HepG2 (cell line): Measurements from ENCODE around the gene CD9. TPM values are rescaled to one million over a fixed set of nuclear protein-coding genes. Genes with fewer than 3 reads are reported as not detected.

Experiments used
- ARID5B ChIP-seq: IDR thresholded peaks from 2 replicates; pipeline ENCODE4 v1.4.0; 2020; ENCODE audit warnings: mild to moderate bottlenecking, missing genetic modification reagents
- BCL6 ChIP-seq: IDR thresholded peaks from 2 replicates; pipeline ENCODE4 v1.6.1; 2016; ENCODE audit warnings: missing genetic modification reagents, missing compliant biosample characterization
- CEBPB ChIP-seq: IDR thresholded peaks from 2 replicates; pipeline ENCODE4 v1.6.1; 2011; ENCODE audit warnings: low read depth, low read length, improper control_type of control experiment, borderline replicate concordance
- CEBPG ChIP-seq: IDR thresholded peaks from 2 replicates; pipeline ENCODE4 v1.6.1; 2016
- CENPBD1 ChIP-seq: sonication (generic); formaldehyde crosslinking; IDR thresholded peaks from 2 replicates; pipeline ENCODE4 v1.8.0; 2022; ENCODE audit warnings: missing genetic modification reagents, low read depth, mild to moderate bottlenecking, borderline replicate concordance
- GATAD2A ChIP-seq: IDR thresholded peaks from 2 replicates; pipeline ENCODE4 v1.6.1; 2016
- HDAC1 ChIP-seq: sonication (generic); formaldehyde crosslinking; IDR thresholded peaks from 2 replicates; pipeline ENCODE4 v1.5.1; 2020; ENCODE audit warnings: mild to moderate bottlenecking, missing genetic modification reagents
- HNF4A ChIP-seq: sonication (generic); formaldehyde crosslinking; IDR thresholded peaks from 2 replicates; pipeline ENCODE4 v1.4.0; 2020; ENCODE audit warnings: missing genetic modification reagents
- HNF4G ChIP-seq, 2 experiments: sonication (generic) in 1 of 2; formaldehyde crosslinking in 1 of 2; IDR thresholded peaks; 2 replicates each; pipeline versions ENCODE4 v1.4.0 to v1.6.1; 2011 to 2020; ENCODE audit warnings: borderline replicate concordance in 2 of 2, low read depth in 2 of 2, mild to moderate bottlenecking in 2 of 2, low read length in 1 of 2, missing genetic modification reagents in 1 of 2, moderate library complexity in 1 of 2
- KDM4B ChIP-seq: sonication (generic); formaldehyde crosslinking; IDR thresholded peaks from 2 replicates; pipeline ENCODE4 v1.4.0; 2020; ENCODE audit warnings: missing genetic modification reagents
- RARA ChIP-seq: IDR thresholded peaks from 2 replicates; pipeline ENCODE4 v1.6.1; 2016; ENCODE audit warnings: missing genetic modification reagents, missing compliant biosample characterization
- RARG ChIP-seq: sonication (generic); formaldehyde crosslinking; IDR thresholded peaks from 2 replicates; pipeline ENCODE4 v1.4.0; 2020; ENCODE audit warnings: low read depth, mild to moderate bottlenecking, missing genetic modification reagents
- ZNF224 ChIP-seq: sonication (generic); formaldehyde crosslinking; IDR thresholded peaks from 2 replicates; pipeline ENCODE4 v1.5.0; 2020; ENCODE audit warnings: mild to moderate bottlenecking, missing genetic modification reagents
- ZNF629 ChIP-seq: sonication (generic); formaldehyde crosslinking; conservative IDR thresholded peaks from 2 replicates; pipeline ENCODE4 v1.5.0; 2020; ENCODE audit warnings: missing genetic modification reagents
- ZSCAN9 ChIP-seq: IDR thresholded peaks from 2 replicates; pipeline ENCODE4 v1.6.1; 2016; ENCODE audit warnings: borderline replicate concordance
- polyA plus RNA-seq, 8 experiments: library from polyadenylated mRNA; depleted of rRNA in 3 of 8; stranded (reverse) in 7 of 8; unstranded in 1 of 8; fragments of >200 nt; fragmentation: Illumina TruSeq in 4 of 8; extraction: Trizol in 4 of 8; gene quantifications; 2 replicates each; pipeline versions ENCODE4 v1.2.1 to v1.2.3, GENCODE V29; 2011 to 2016; ENCODE audit warnings: low read depth in 4 of 8, missing spikeins in 1 of 8, mixed read lengths in 1 of 8; ENCODE audit not compliant: insufficient read depth in 1 of 8
- total RNA-seq, 5 experiments: library from RNA; depleted of rRNA; stranded (reverse); fragments of >200 nt; fragmentation: Illumina TruSeq; extraction: Trizol; gene quantifications; 2 replicates each; pipeline ENCODE4 v1.2.3, GENCODE V29; 2016; ENCODE audit warnings: low read depth in 1 of 5
- TF ChIP-seq, protein P1 (sequence below): sonication (generic); formaldehyde crosslinking; IDR thresholded peaks from 2 replicates; pipeline ENCODE4 v1.8.1; 2023; ENCODE audit warnings: missing genetic modification reagents, mild to moderate bottlenecking, borderline replicate concordance
- TF ChIP-seq, protein P2 (sequence below): IDR thresholded peaks from 2 replicates; pipeline ENCODE4 v1.6.1; 2018; ENCODE audit warnings: missing genetic modification reagents
- TF ChIP-seq, protein P3 (sequence below), 2 experiments: fragments of 450-650 bp in 1 of 2; sonication (generic) in 1 of 2; formaldehyde crosslinking; IDR thresholded peaks; 2 replicates each; pipeline versions ENCODE4 v1.5.0 to v1.8.0; 2020 to 2022; ENCODE audit warnings: mild to moderate bottlenecking in 1 of 2, missing genetic modification reagents in 1 of 2
- TF ChIP-seq, protein P4 (sequence below): sonication (generic); formaldehyde crosslinking; IDR thresholded peaks from 2 replicates; pipeline ENCODE4 v1.8.0; 2022; ENCODE audit warnings: mild to moderate bottlenecking, missing genetic modification reagents; ENCODE audit not compliant: insufficient replicate concordance

Gene CD9
- total and polyA plus RNA-seq, 2 of the 13 experiments (the other 11 are each of a cell fraction or from before 2014, with no cell fraction given) = 5.8 to 38.3 TPM

- TF ChIP-seq ZNF224 (CRISPR knock-in tag) (0 out of 2 replicates have a peak, but pooled peaks have one; percentile 32), ZSCAN9 (CRISPR knock-in tag) (0 out of 2 replicates have a peak, but pooled peaks have one; percentile 26), RARG (no peak), KDM4B (CRISPR knock-in tag) (0 out of 2 replicates have a peak, but pooled peaks have one; percentile 8), HNF4G (IDR thresholded peaks at IDR 0.05; ENCODE audit: borderline replicate concordance, low read depth, low read length) (peak; percentile 28; the same call in 1 of the 2 replicates), HNF4G (CRISPR knock-in tag; IDR thresholded peaks at IDR 0.05; ENCODE audit: borderline replicate concordance, low read depth) (no peak), CEBPG (CRISPR knock-in tag) (peak; percentile 81), ARID5B (CRISPR knock-in tag) (peak; percentile 58), ZNF629 (CRISPR knock-in tag) (peak; percentile 40; the same call in 1 of the 2 replicates), BCL6 (CRISPR knock-in tag) (0 out of 2 replicates have a peak, but pooled peaks have one; percentile 16), HNF4A (CRISPR knock-in tag) (peak; percentile 61), CENPBD1 (CRISPR knock-in tag) (0 out of 2 replicates have a peak, but pooled peaks have one; percentile 36), CEBPB (peak; percentile 14; the same call in 1 of the 2 replicates), RARA (CRISPR knock-in tag) (peak; percentile 55; the same call in 1 of the 2 replicates), HDAC1 (CRISPR knock-in tag) (peak; percentile 15; the same call in 1 of the 2 replicates), GATAD2A (CRISPR knock-in tag) (0 out of 2 replicates have a peak, but pooled peaks have one; percentile 39)
- TF ChIP-seq, protein P1, sequence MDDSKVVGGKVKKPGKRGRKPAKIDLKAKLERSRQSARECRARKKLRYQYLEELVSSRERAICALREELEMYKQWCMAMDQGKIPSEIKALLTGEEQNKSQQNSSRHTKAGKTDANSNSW = no peak
- TF ChIP-seq, protein P2, sequence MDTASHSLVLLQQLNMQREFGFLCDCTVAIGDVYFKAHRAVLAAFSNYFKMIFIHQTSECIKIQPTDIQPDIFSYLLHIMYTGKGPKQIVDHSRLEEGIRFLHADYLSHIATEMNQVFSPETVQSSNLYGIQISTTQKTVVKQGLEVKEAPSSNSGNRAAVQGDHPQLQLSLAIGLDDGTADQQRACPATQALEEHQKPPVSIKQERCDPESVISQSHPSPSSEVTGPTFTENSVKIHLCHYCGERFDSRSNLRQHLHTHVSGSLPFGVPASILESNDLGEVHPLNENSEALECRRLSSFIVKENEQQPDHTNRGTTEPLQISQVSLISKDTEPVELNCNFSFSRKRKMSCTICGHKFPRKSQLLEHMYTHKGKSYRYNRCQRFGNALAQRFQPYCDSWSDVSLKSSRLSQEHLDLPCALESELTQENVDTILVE (CRISPR knock-in tag) = 0 out of 2 replicates have a peak, but pooled peaks have one; percentile 19
- TF ChIP-seq, protein P3, sequence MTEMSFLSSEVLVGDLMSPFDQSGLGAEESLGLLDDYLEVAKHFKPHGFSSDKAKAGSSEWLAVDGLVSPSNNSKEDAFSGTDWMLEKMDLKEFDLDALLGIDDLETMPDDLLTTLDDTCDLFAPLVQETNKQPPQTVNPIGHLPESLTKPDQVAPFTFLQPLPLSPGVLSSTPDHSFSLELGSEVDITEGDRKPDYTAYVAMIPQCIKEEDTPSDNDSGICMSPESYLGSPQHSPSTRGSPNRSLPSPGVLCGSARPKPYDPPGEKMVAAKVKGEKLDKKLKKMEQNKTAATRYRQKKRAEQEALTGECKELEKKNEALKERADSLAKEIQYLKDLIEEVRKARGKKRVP (CRISPR knock-in tag; IDR thresholded peaks at IDR 0.05) = peak in 1 of 2 experiments; percentile 68; a peak in 1 of 4 replicates
- TF ChIP-seq, protein P4, sequence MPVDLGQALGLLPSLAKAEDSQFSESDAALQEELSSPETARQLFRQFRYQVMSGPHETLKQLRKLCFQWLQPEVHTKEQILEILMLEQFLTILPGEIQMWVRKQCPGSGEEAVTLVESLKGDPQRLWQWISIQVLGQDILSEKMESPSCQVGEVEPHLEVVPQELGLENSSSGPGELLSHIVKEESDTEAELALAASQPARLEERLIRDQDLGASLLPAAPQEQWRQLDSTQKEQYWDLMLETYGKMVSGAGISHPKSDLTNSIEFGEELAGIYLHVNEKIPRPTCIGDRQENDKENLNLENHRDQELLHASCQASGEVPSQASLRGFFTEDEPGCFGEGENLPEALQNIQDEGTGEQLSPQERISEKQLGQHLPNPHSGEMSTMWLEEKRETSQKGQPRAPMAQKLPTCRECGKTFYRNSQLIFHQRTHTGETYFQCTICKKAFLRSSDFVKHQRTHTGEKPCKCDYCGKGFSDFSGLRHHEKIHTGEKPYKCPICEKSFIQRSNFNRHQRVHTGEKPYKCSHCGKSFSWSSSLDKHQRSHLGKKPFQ (CRISPR knock-in tag) = peak; percentile 49
Measured at GRCh38 chr12:6183689-6184428, 16.3 kb upstream of the CD9 start (continued).
